ENCODE results near the gene DNASE1L3.

DNA sequence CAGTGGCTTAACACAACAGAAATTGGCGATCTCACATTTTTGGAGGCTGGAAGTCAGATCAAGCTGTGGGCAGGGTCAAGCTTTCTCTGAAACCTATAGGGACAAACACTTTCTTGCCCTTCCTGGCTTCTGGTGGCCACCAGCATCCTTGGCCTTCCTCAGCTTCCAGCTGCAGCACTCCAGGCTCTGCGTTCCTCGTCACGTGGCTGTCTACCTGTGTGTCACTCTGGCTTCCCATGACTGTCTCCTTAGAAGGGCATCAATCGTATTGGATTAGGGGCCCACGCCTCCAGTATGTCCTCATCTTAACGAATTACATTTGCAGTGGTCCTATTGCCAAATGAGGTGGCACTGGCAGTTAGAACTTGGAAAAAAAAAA lies 25.8 kb downstream of the DNASE1L3 start:
- TF ChIP-seq, protein P1, sequence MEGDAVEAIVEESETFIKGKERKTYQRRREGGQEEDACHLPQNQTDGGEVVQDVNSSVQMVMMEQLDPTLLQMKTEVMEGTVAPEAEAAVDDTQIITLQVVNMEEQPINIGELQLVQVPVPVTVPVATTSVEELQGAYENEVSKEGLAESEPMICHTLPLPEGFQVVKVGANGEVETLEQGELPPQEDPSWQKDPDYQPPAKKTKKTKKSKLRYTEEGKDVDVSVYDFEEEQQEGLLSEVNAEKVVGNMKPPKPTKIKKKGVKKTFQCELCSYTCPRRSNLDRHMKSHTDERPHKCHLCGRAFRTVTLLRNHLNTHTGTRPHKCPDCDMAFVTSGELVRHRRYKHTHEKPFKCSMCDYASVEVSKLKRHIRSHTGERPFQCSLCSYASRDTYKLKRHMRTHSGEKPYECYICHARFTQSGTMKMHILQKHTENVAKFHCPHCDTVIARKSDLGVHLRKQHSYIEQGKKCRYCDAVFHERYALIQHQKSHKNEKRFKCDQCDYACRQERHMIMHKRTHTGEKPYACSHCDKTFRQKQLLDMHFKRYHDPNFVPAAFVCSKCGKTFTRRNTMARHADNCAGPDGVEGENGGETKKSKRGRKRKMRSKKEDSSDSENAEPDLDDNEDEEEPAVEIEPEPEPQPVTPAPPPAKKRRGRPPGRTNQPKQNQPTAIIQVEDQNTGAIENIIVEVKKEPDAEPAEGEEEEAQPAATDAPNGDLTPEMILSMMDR (IDR thresholded peaks at IDR 0.05) = no peak
- TF ChIP-seq EP300 (IDR thresholded peaks at IDR 0.05) = no peak

Data from esophagus muscularis mucosa (tissue), 3 donors.